ENCODE data around the gene IDH1.

Gene IDH1

DNA sequence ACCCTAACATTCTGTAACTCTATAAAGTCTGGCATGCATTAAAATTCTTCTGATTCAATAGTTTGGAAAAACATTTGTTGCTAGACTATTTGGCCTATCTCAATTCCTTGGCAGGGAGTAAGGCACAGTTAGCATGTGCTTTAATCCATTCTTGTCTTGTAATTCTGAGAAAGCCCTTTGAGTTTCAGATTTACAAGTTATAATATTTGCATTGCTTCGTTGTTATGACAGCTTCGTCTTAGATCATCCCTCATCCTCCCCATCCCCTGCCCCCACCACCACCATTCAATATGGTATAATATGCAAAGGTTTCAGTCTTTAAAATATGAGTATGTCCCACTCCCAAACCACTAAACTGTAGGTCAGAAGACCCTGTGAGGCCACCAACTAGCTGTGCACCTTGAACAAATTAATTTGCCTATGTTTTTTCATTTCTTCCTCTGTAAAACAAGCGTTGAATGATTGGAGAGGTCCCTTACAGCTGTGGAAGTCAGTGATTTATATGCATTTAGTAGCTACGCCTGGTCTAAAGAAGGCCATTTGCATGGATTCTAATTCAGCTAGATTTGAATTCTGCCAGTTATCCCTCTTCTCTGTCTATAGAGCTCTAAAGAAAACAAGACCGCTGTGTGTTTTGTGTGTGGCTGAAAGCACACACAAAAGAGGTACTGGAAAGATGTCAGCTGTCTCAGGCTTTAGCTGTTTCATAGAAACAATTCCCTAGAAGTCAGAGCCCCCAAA lies 65.6 kb downstream of the IDH1 start:
- Histone ChIP-seq H3K9ac (ENCODE audit: low read depth in 1 of 2, low read length in 2 of 2) (no peak overlapping the region), H3K4me3 (ENCODE audit: low read depth in 1 of 2, low read length in 2 of 2) (no peak overlapping the region), H3K9me3 (ENCODE audit: control insufficient read depth in 1 of 2, low read length in 2 of 2) (no peaks in the 10 kb centered on the region), H3K4me1 (ENCODE audit: control insufficient read depth in 1 of 2, insufficient read depth in 2 of 2, low read length in 2 of 2) (no peaks in the 10 kb centered on the region), H3K27ac (ENCODE audit: low read depth, low read length) (no peak overlapping the region), H3K36me3 (ENCODE audit: control insufficient read depth in 1 of 2, insufficient read depth in 2 of 2, low read length in 2 of 2) (no peaks in the 10 kb centered on the region), H3K27me3 (ENCODE audit: control insufficient read depth in 1 of 2, insufficient read depth in 2 of 2, low read length in 2 of 2) (no peaks in the 10 kb centered on the region)

DNA sequence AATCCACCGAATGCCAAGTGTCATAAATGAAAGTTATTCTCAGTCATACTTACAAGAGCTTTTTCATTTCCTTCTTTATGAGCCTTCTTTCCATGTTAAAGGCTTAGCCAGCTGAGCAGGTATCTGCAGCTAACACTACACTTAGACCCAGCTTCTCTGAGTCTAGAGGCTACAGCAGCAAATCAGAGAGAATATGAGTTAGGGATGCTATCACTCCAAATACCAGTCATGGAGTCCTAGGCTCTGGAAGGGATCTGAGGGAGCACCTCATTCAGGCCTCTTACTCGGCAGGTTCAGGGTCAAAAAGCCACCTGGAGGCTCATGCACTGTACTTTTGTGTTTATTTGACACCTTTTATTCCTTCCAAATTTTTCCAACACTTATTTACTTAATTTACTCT lies 68.0 kb downstream of the IDH1 start:
- Histone ChIP-seq H3K4me1 (ENCODE audit: control insufficient read depth in 1 of 2, insufficient read depth in 2 of 2, low read length in 2 of 2) (no peaks in the 10 kb centered on the region), H3K27me3 (ENCODE audit: control insufficient read depth in 1 of 2, insufficient read depth in 2 of 2, low read length in 2 of 2) (no peaks in the 10 kb centered on the region), H3K9ac (ENCODE audit: low read depth in 1 of 2, low read length in 2 of 2) (no peak overlapping the region), H3K36me3 (ENCODE audit: control insufficient read depth in 1 of 2, insufficient read depth in 2 of 2, low read length in 2 of 2) (no peaks in the 10 kb centered on the region), H3K27ac (ENCODE audit: low read depth, low read length) (no peak overlapping the region), H3K4me3 (ENCODE audit: low read depth in 1 of 2, low read length in 2 of 2) (no peak overlapping the region), H3K9me3 (ENCODE audit: control insufficient read depth in 1 of 2, low read length in 2 of 2) (no peaks in the 10 kb centered on the region)

DNA sequence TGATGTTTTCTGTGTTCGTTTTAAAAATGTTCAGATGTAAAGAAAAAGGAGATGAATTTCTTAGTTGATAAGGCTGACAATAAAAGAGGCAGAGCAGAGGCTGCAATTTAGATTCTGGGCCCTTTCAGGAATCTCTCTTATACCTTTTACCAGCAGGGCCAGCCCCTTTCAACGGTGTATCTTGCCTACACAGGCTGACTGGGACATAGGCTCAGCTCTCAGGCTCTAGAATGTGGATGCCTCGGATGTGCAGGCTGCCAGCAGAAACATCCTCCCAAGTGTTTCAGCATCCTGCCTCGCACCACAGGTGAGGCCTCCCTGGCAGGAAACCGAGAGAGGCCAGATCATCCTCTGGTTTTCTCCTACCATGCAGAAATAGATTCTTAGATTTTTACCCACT lies 68.4 kb downstream of the IDH1 start:
- H3K27me3 ChIP-seq (ENCODE audit: control insufficient read depth in 1 of 2, insufficient read depth in 2 of 2, low read length in 2 of 2), result no peaks in the 10 kb centered on the region

More for the DNA sequence above, 68.4 kb downstream of the IDH1 start:
- H3K4me1 ChIP-seq (ENCODE audit: control insufficient read depth in 1 of 2, insufficient read depth in 2 of 2, low read length in 2 of 2), result no peaks in the 10 kb centered on the region
- no peaks in the 10 kb centered on the region for H3K9me3 ChIP-seq (ENCODE audit: control insufficient read depth in 1 of 2, low read length in 2 of 2)
- H3K27ac ChIP-seq (ENCODE audit: low read depth, low read length), result no peak overlapping the region
- H3K36me3 ChIP-seq (ENCODE audit: control insufficient read depth in 1 of 2, insufficient read depth in 2 of 2, low read length in 2 of 2), result no peaks in the 10 kb centered on the region
- H3K9ac ChIP-seq (ENCODE audit: low read depth in 1 of 2, low read length in 2 of 2), result no peak overlapping the region
- H3K4me3 ChIP-seq (ENCODE audit: low read depth in 1 of 2, low read length in 2 of 2), result no peak overlapping the region

Data from duodenal mucosa (tissue), 2 donors.